CD4-positive, alpha-beta memory T cell (primary cell): ENCODE measurements around the gene ZNF536. TPM values are rescaled to one million over a fixed set of nuclear protein-coding genes. Genes with fewer than 3 reads are reported as not detected.
"Not testable (repeated sequence)": the region's sequence is repeated elsewhere in the genome, so short reads cannot be mapped to it uniquely, and the experiment has no call there.

Experiments used
- CTCF ChIA-PET: fragments of 350-600 bp; sonication (Branson Sonifier 250); formaldehyde crosslinking; loops from one replicate; lab custom pipeline; 2021; ENCODE audit warnings: inconsistent platforms; ENCODE audit not compliant: partially characterized antibody; lab: Charles Lee
- POLR2A ChIA-PET: fragments of 350-600 bp; sonication (Branson Sonifier 250); formaldehyde crosslinking; loops from one replicate; lab custom pipeline; 2021; ENCODE audit not compliant: partially characterized antibody; lab: Charles Lee
- DNase-seq, 5 donors: peaks; one replicate each; pipeline versions ENCODE4 v3.0.0 to v3.0.0-alpha.2; 2020 to 2022; ENCODE audit warnings: mixed read lengths in 1 of 5
- H3K27ac ChIP-seq: one replicate; pipeline ENCODE4 v1.7.0; 2013; ENCODE audit warnings: low read depth, low read length
- H3K27me3 ChIP-seq: 2 replicates; pipeline ENCODE4 v1.7.0; 2013; ENCODE audit warnings: mild to moderate bottlenecking, low read length, moderate library complexity; ENCODE audit not compliant: insufficient read depth
- H3K36me3 ChIP-seq: 2 replicates; pipeline ENCODE4 v1.7.0; 2013; ENCODE audit warnings: mild to moderate bottlenecking, low read length, moderate library complexity; ENCODE audit not compliant: insufficient read depth
- H3K4me1 ChIP-seq: 2 replicates; pipeline ENCODE4 v1.7.0; 2013; ENCODE audit warnings: mild to moderate bottlenecking, low read length, moderate library complexity; ENCODE audit not compliant: insufficient read depth
- H3K4me3 ChIP-seq, 2 donors: one replicate each; pipeline ENCODE4 v1.7.0; 2013; ENCODE audit warnings: low read length in 2 of 2, mild to moderate bottlenecking in 1 of 2
- H3K9me3 ChIP-seq, 2 donors: one replicate each; pipeline ENCODE4 v1.7.0; 2013; ENCODE audit warnings: low read length in 2 of 2, control low read depth in 1 of 2; ENCODE audit not compliant: control insufficient read depth in 1 of 2
- H3K27ac Mint-ChIP-seq, 7 donors: one replicate each; pipeline ENCODE4 v1.8.0; 2020 to 2021; ENCODE audit warnings: mixed read lengths in 7 of 7, mild to moderate bottlenecking in 6 of 7, inconsistent platforms in 3 of 7, moderate library complexity in 3 of 7
- H3K27me3 Mint-ChIP-seq, 2 donors: one replicate each; pipeline ENCODE4 v1.8.0; 2020 to 2021; ENCODE audit warnings: mixed read lengths in 2 of 2
- H3K36me3 Mint-ChIP-seq, 2 donors: one replicate each; pipeline ENCODE4 v1.8.0; 2020 to 2021; ENCODE audit warnings: mixed read lengths in 2 of 2, inconsistent platforms in 1 of 2, mild to moderate bottlenecking in 1 of 2
- H3K4me1 Mint-ChIP-seq, 4 donors: one replicate each; pipeline ENCODE4 v1.8.0; 2020 to 2021; ENCODE audit warnings: mixed read lengths in 4 of 4, mild to moderate bottlenecking in 1 of 4
- H3K4me3 Mint-ChIP-seq, 8 donors: one replicate each; pipeline ENCODE4 v1.8.0; 2020 to 2021; ENCODE audit warnings: mixed read lengths in 8 of 8, mild to moderate bottlenecking in 7 of 8, moderate library complexity in 6 of 8, inconsistent platforms in 3 of 8
- H3K9me3 Mint-ChIP-seq, 8 donors: one replicate each; pipeline ENCODE4 v1.8.0; 2020 to 2021; ENCODE audit warnings: mixed read lengths in 8 of 8, mild to moderate bottlenecking in 5 of 8, inconsistent platforms in 3 of 8, moderate library complexity in 1 of 8
- intact Hi-C: fragments of 100-400 bp; cut with micrococcal nuclease; formaldehyde crosslinking; loops from one replicate; pipeline ENCODE4 v1.15.1; 2023
- polyA plus RNA-seq, 2 donors: library from polyadenylated mRNA; unstranded; fragments of 300-500 nt; fragmentation: Illumina TruSeq; gene quantifications; one replicate each; pipeline ENCODE4 v1.2.3, GENCODE V29; 2021
- total RNA-seq, 2 experiments: library from RNA; stranded (reverse); gene quantifications; one replicate each; pipeline ENCODE4 v1.2.3, GENCODE V29; 2021

The ZNF536 gene
- total and polyA plus RNA-seq, 4 experiments from 2014 or later, result 0.20 TPM; not detected in 3

DNA sequence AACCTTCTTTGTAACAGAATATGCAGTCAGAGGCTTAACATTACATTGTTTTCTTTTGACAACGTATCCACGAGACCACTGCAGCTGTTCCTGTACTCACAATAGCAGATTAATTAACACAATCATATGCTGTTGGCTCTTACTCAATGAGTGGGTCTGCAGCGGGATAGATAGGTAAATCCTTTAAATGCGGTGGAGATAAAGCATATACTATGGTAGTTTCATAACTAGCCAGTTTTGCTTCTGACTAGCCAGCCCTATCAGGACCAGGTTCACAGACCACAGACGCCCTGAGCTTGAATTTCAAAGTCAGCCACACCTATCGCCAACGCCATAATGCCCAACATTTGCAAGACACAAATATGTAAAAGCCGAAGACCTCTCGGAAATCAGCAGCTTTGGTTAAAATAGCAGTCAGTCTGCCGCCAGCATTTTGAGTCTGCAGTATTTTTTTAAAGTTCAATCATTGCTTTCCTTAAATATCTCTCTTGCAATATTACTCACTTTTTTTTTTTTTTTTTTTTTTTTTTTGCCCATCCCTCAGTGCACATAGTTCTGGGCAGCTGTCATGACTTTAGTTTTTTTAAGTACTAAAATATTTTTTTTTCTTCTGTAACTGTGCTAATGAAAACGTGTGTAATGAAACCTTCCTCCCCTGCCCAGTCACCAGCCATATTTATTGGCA, 120.5 kb downstream of the ZNF536 start:
- Histone ChIP-seq H3K4me1 (no peaks in the 10 kb centered on the region), H3K4me3 (no peak overlapping the region), H3K27ac (no peak overlapping the region), H3K36me3 (no peaks in the 10 kb centered on the region), H3K9me3 (no peaks in the 10 kb centered on the region), H3K27me3 (no peaks in the 10 kb centered on the region)
- intact Hi-C loops, result no loop called here
- H3K27ac Mint-ChIP-seq, result no peak overlapping the region
- peaks cover 11 to 17% of the 10 kb centered on the region in 2 donors for H3K27me3 Mint-ChIP-seq
- DNase-seq, result no peak
- H3K4me3 Mint-ChIP-seq, result no peak overlapping the region
- peaks cover 0 to 2% (median 0%) of the 10 kb centered on the region in 8 donors for H3K9me3 Mint-ChIP-seq
- no peaks in the 10 kb centered on the region for H3K36me3 Mint-ChIP-seq
- ChIA-PET POLR2A (no interaction called here), CTCF (no interaction called here)
- no peaks in the 10 kb centered on the region for H3K4me1 Mint-ChIP-seq

DNA sequence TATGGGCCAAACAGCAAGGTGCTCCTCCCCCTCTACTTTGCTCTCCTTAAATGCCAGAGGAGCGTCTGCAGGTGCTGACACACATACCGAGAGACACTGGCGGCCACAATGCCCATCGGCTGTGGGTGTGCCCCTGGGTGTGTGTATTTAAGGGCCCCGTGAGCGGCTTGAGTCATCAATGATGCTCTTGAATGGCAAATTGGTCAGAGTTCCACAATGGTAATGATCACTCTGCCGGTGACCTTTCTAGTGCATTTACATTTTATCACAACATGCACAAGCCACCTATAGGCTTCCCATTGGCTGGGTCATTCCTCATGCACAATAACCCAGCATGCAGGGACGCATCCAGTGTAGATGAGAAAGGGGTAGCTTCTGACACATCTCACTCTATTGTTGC, 124.8 kb downstream of the ZNF536 start:
- no peak overlapping the region for H3K4me3 Mint-ChIP-seq
- H3K4me1 Mint-ChIP-seq, result no peaks in the 10 kb centered on the region
- no peak overlapping the region for H3K4me3 ChIP-seq
- H3K36me3 Mint-ChIP-seq, result no peaks in the 10 kb centered on the region
- CTCF ChIA-PET, result no interaction called here
- H3K9me3 Mint-ChIP-seq, result peaks cover 0 to 6% (median 0%) of the 10 kb centered on the region in 8 donors
- no peaks in the 10 kb centered on the region for H3K27me3 ChIP-seq
- POLR2A ChIA-PET, result no interaction called here
- no peak overlapping the region for H3K27ac ChIP-seq
- intact Hi-C loops, result no loop called here
- DNase-seq, result no peak
- no peaks in the 10 kb centered on the region for H3K9me3 ChIP-seq
- H3K27ac Mint-ChIP-seq, result no peak overlapping the region
- H3K27me3 Mint-ChIP-seq, result peaks cover 7 to 12% of the 10 kb centered on the region in 2 donors
- H3K36me3 ChIP-seq, result no peaks in the 10 kb centered on the region
- no peaks in the 10 kb centered on the region for H3K4me1 ChIP-seq

GRCh38 chr19:30498085-30498484, 125.9 kb downstream of the ZNF536 start:
- peaks cover 7 to 13% of the 10 kb centered on the region in 2 donors for H3K27me3 Mint-ChIP-seq
- H3K36me3 ChIP-seq, H3K4me3 ChIP-seq, H3K4me1 ChIP-seq, H3K27me3 ChIP-seq, DNase-seq, H3K4me3 Mint-ChIP-seq, H3K9me3 ChIP-seq, H3K9me3 Mint-ChIP-seq, H3K4me1 Mint-ChIP-seq, CTCF ChIA-PET, H3K27ac ChIP-seq, intact Hi-C loops, H3K27ac Mint-ChIP-seq, H3K36me3 Mint-ChIP-seq, POLR2A ChIA-PET: not testable (repeated sequence)

GRCh38 chr19:30498707-30499106, 126.5 kb downstream of the ZNF536 start:
- Histone ChIP-seq H3K4me3 (no peak overlapping the region), H3K9me3 (no peaks in the 10 kb centered on the region), H3K36me3 (no peaks in the 10 kb centered on the region), H3K27ac (no peak overlapping the region), H3K27me3 (no peaks in the 10 kb centered on the region), H3K4me1 (no peaks in the 10 kb centered on the region)
- Mint-ChIP-seq H3K27ac (no peak overlapping the region), H3K4me3 (no peak overlapping the region), H3K27me3 (peaks cover 5 to 13% of the 10 kb centered on the region in 2 donors), H3K36me3 (no peaks in the 10 kb centered on the region), H3K9me3 (peaks cover 0 to 8% (median 0%) of the 10 kb centered on the region in 8 donors), H3K4me1 (no peaks in the 10 kb centered on the region)
- ChIA-PET CTCF (no interaction called here), POLR2A (no interaction called here)
- DNase-seq, result no peak
- intact Hi-C loops, result no loop called here

GRCh38 chr19:30504272-30504671, 132.1 kb downstream of the ZNF536 start:
- Mint-ChIP-seq H3K36me3 (no peaks in the 10 kb centered on the region), H3K9me3 (peaks cover 0 to 2% (median 0%) of the 10 kb centered on the region in 8 donors), H3K4me3 (no peak overlapping the region), H3K4me1 (no peaks in the 10 kb centered on the region), H3K27ac (no peak overlapping the region), H3K27me3 (peaks cover 3 to 7% of the 10 kb centered on the region in 2 donors)
- intact Hi-C loops, result no loop called here
- DNase-seq, result no peak
- CTCF ChIA-PET, result no interaction called here
- Histone ChIP-seq H3K27ac (no peak overlapping the region), H3K36me3 (no peaks in the 10 kb centered on the region), H3K9me3 (no peaks in the 10 kb centered on the region), H3K27me3 (no peaks in the 10 kb centered on the region), H3K4me3 (no peak overlapping the region), H3K4me1 (no peaks in the 10 kb centered on the region)
- POLR2A ChIA-PET, result no interaction called here

DNA sequence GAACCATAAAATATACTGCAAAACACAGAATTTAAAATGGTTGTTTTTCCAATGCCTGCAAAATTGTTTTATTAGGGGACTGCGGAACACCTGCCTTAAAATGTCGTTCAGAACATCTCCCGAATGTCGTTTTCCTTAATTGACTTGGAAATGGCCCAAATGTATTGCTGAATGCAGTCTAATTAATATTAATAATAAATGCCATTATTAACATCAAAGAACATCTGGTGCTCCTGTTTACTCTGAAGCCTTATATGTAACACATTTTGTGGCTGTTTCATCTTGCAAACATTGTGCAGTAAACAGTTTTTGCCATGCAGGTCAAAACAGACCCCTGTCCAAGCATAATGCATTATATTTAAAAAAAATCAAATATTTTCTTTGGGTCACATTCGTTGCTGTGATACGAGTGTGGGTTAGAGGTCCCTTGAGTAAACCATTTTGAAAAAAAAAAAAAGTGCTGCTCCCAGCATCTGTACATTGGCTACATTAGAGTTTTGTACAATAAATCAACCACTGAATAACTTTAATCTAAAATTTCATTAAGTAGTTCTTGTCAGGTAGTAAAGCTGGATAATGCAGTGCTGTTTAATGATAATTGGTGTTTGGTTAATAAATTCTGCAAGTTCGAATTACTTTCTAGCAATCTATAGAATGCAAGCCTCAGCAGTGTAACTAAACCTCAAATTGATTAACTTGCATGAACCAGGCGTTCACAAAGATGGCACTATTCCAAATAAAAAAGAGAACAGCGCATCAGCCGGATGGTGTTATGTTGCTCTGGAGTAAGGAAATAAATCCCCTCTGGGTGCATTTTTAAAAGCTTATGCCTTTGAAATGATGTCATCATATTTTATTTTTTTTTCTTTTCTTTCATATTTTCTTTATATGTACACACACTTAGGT, 140.2 kb downstream of the ZNF536 start:
- H3K36me3 Mint-ChIP-seq, result no peaks in the 10 kb centered on the region
- Histone ChIP-seq H3K27ac (no peak overlapping the region), H3K27me3 (no peaks in the 10 kb centered on the region), H3K36me3 (no peaks in the 10 kb centered on the region), H3K4me1 (no peaks in the 10 kb centered on the region), H3K9me3 (no peaks in the 10 kb centered on the region), H3K4me3 (no peak overlapping the region)
- ChIA-PET POLR2A (no interaction called here), CTCF (interaction anchor here (1.3 kb wide), 1 partner anchor 11 kb away, joined by 3 read pairs; no protein-coding TSS in a partner anchor)
- H3K27me3 Mint-ChIP-seq, result peaks cover 0 to 1% of the 10 kb centered on the region in 2 donors
- peaks cover 0 to 7% (median 0%) of the 10 kb centered on the region in 8 donors for H3K9me3 Mint-ChIP-seq
- no peak overlapping the region for H3K4me3 Mint-ChIP-seq
- H3K4me1 Mint-ChIP-seq, result no peaks in the 10 kb centered on the region
- DNase-seq, result no peak
- no peak overlapping the region for H3K27ac Mint-ChIP-seq
- intact Hi-C loops, result no loop called here

- Mint-ChIP-seq H3K4me1 (no peaks in the 10 kb centered on the region), H3K27me3 (peaks cover 0 to 1% of the 10 kb centered on the region in 2 donors), H3K27ac (no peak overlapping the region), H3K4me3 (no peak overlapping the region), H3K9me3 (peaks cover 0 to 7% (median 0%) of the 10 kb centered on the region in 8 donors), H3K36me3 (no peaks in the 10 kb centered on the region)
- intact Hi-C loops, result no loop called here
- POLR2A ChIA-PET, result no interaction called here
- no peak overlapping the region for H3K4me3 ChIP-seq
- H3K9me3 ChIP-seq, result no peaks in the 10 kb centered on the region
- DNase-seq, result no peak
- H3K27ac ChIP-seq, result no peak overlapping the region
- no peaks in the 10 kb centered on the region for H3K4me1 ChIP-seq
- CTCF ChIA-PET, result interaction anchor here (1.3 kb wide), 1 partner anchor 10 kb away, joined by 3 read pairs; no protein-coding TSS in a partner anchor
- H3K27me3 ChIP-seq, result no peaks in the 10 kb centered on the region
- H3K36me3 ChIP-seq, result no peaks in the 10 kb centered on the region
Measured at GRCh38 chr19:30513082-30513411, 140.9 kb downstream of the ZNF536 start.
